GM12878 (cell line): ENCODE data around the gene EMX1. TPM values are rescaled to one million over a fixed set of nuclear protein-coding genes. Genes with fewer than 3 reads are reported as not detected.

Experiments
- ATAC-seq: fragments of 200-7000 bp; cut with Tn5 transposase; 3 replicates; pipeline ENCODE4 v1.9.1; 2020; ENCODE audit warnings: mild to moderate bottlenecking, moderate library complexity
- BruUV-seq: library from RNA; stranded (reverse); fragments of 400-500 nt; replicated peaks from 2 replicates; lab custom pipeline; 2021; lab: Mats Ljungman, UMichigan
- CTCF ChIA-PET: fragments of 300-600 bp; sonication (Branson Sonifier 250); formaldehyde crosslinking; extraction: SDS; loops from one replicate; lab custom pipeline; 2021; ENCODE audit warnings: inconsistent platforms; lab: Yijun Ruan, JAX
- POLR2A ChIA-PET: fragments of 350-600 bp; formaldehyde crosslinking; extraction: SDS; loops from one replicate; lab custom pipeline; 2021; ENCODE audit warnings: inconsistent platforms; lab: Charles Lee
- RAD21 ChIA-PET: fragments of 300-600 bp; sonication (Branson Sonifier 250); formaldehyde crosslinking; loops from one replicate; lab custom pipeline; 2023; ENCODE audit warnings: antibody characterized with exemption; ENCODE audit not compliant: unreplicated experiment; lab: Charles Lee
- SMC1A ChIA-PET: fragments of 300-600 bp; sonication (Branson Sonifier 250); formaldehyde crosslinking; loops from one replicate; lab custom pipeline; 2023; ENCODE audit not compliant: unreplicated experiment, uncharacterized antibody; lab: Charles Lee
- DNase-seq: peaks from one replicate; pipeline ENCODE4 v3.0.0-alpha.2; 2011; ENCODE audit warnings: low read depth, low spot score
- FAIRE-seq: peaks from 3 replicates; lab custom pipeline; 2011; peaks lifted over from hg19 to GRCh38; lab: Jason Lieb, UNC
- H2AFZ ChIP-seq: 2 replicates; pipeline ENCODE4 v1.6.0; 2011; ENCODE audit warnings: low read depth, low read length, control low read depth; ENCODE audit not compliant: control insufficient read depth
- H3K27ac ChIP-seq: 2 replicates; pipeline ENCODE4 v1.5.1; 2011; ENCODE audit warnings: control low read depth; ENCODE audit not compliant: control insufficient read depth, insufficient read depth
- H3K27me3 ChIP-seq, 2 experiments: replicated peaks in 1 of 2; 2 replicates each; pipeline versions ENCODE4 v1.6.0 to v1.6.1; 2011; ENCODE audit warnings: low read length in 1 of 2; ENCODE audit not compliant: control insufficient read depth in 2 of 2, insufficient read depth in 2 of 2
- H3K36me3 ChIP-seq, 2 experiments: 2 replicates each; pipeline ENCODE4 v1.5.1; 2011; ENCODE audit warnings: low read length in 1 of 2; ENCODE audit not compliant: control insufficient read depth in 2 of 2, insufficient read depth in 2 of 2
- H3K4me1 ChIP-seq: 2 replicates; pipeline ENCODE4 v1.6.1; 2011; ENCODE audit warnings: mild to moderate bottlenecking, low read length, moderate library complexity, mixed read lengths; ENCODE audit not compliant: control insufficient read depth, insufficient read depth
- H3K4me2 ChIP-seq: 2 replicates; pipeline ENCODE4 v1.6.0; 2011; ENCODE audit warnings: control low read depth; ENCODE audit not compliant: control insufficient read depth, insufficient read depth
- H3K4me3 ChIP-seq: fragments of 200-600 bp; sonication (generic); 2 replicates; pipeline ENCODE4 v1.5.1; 2016
- H3K79me2 ChIP-seq: 2 replicates; pipeline ENCODE4 v1.6.0; 2011; ENCODE audit warnings: low read length; ENCODE audit not compliant: control insufficient read depth, insufficient read depth
- H3K9ac ChIP-seq: 2 replicates; pipeline ENCODE4 v1.8.0; 2011; ENCODE audit warnings: low read length, control low read depth, mixed read lengths; ENCODE audit not compliant: control insufficient read depth, insufficient read depth
- H3K9me3 ChIP-seq: replicated peaks from 3 replicates; pipeline ENCODE4 v1.5.1; 2011; ENCODE audit warnings: mild to moderate bottlenecking, low read length; ENCODE audit not compliant: control insufficient read depth, insufficient read depth
- H4K20me1 ChIP-seq: 2 replicates; pipeline ENCODE4 v1.6.0; 2011; ENCODE audit not compliant: control insufficient read depth, insufficient read depth
- ASH2L ChIP-seq: fragments of 300-600, 200-600 bp; sonication (generic); IDR thresholded peaks from 2 replicates; pipeline ENCODE4 v1.6.1; 2017; ENCODE audit warnings: low read depth, mild to moderate bottlenecking, borderline replicate concordance
- CBX3 ChIP-seq: fragments of 200-600 bp; sonication (generic); IDR thresholded peaks from 2 replicates; pipeline ENCODE4 v1.6.1; 2016; ENCODE audit warnings: low read depth, borderline replicate concordance
- CHD1 ChIP-seq: IDR thresholded peaks from 2 replicates; pipeline ENCODE4 v1.6.1; 2012; ENCODE audit warnings: low read depth, low read length, improper control_type of control experiment
- DPF2 ChIP-seq: fragments of 450-650 bp; IDR thresholded peaks from 2 replicates; pipeline ENCODE4 v1.6.1; 2017; ENCODE audit warnings: mild to moderate bottlenecking
- EED ChIP-seq: sonication (generic); IDR thresholded peaks from 2 replicates; pipeline ENCODE4 v1.6.1; 2016; ENCODE audit warnings: antibody characterized with exemption, low read depth
- GATAD2B ChIP-seq: fragments of 450-650 bp; conservative IDR thresholded peaks from 2 replicates; pipeline ENCODE4 v1.6.1; 2017; ENCODE audit warnings: low read depth, mild to moderate bottlenecking, moderate library complexity
- HCFC1 ChIP-seq: fragments of 150-350 bp; IDR thresholded peaks from 2 replicates; pipeline ENCODE4 v1.6.1; 2014; ENCODE audit warnings: low read length
- IRF5 ChIP-seq: fragments of 450-650 bp; IDR thresholded peaks from 2 replicates; pipeline ENCODE4 v1.6.1; 2017; ENCODE audit warnings: borderline replicate concordance
- KDM1A ChIP-seq: fragments of 200-600 bp; sonication (generic); IDR thresholded peaks from 2 replicates; pipeline ENCODE4 v1.6.1; 2016; ENCODE audit warnings: borderline replicate concordance
- MXI1 ChIP-seq: fragments of 150-350 bp; IDR thresholded peaks from 2 replicates; pipeline ENCODE4 v1.6.1; 2011; ENCODE audit warnings: low read depth, mild to moderate bottlenecking, inconsistent platforms, low read length, improper control_type of control experiment
- NRF1 ChIP-seq: conservative IDR thresholded peaks from 2 replicates; pipeline ENCODE4 v1.6.1; 2011; ENCODE audit warnings: mild to moderate bottlenecking, low read depth, low read length, improper control_type of control experiment
- RCOR1 ChIP-seq: conservative IDR thresholded peaks from 2 replicates; pipeline ENCODE4 v1.6.1; 2012; ENCODE audit warnings: low read depth, low read length, improper control_type of control experiment
- RUNX3 ChIP-seq: IDR thresholded peaks from 2 replicates; pipeline ENCODE4 v1.6.1; 2012; ENCODE audit warnings: low read length, inconsistent platforms
- SREBF1 ChIP-seq: IDR thresholded peaks from 2 replicates; pipeline ENCODE4 v1.6.1; 2012; ENCODE audit warnings: mild to moderate bottlenecking, low read length
- SRF ChIP-seq, 2 experiments: IDR thresholded peaks; 2 replicates each; pipeline ENCODE4 v1.6.1; 2011; ENCODE audit warnings: low read depth in 2 of 2, low read length in 2 of 2, mild to moderate bottlenecking in 1 of 2, moderate library complexity in 1 of 2
- YBX1 ChIP-seq: fragments of 450-650 bp; IDR thresholded peaks from 2 replicates; pipeline ENCODE4 v1.6.1; 2016; ENCODE audit warnings: antibody characterized with exemption
- WGBS: methylation state at CpG from one replicate; pipeline ENCODE4 v1.1.6; 2016; ENCODE audit warnings: low lambda C conversion rate; ENCODE audit not compliant: insufficient replicate concordance, insufficient coverage; ENCODE audit errors: missing lambda C conversion rate; 5-methylcytosine and 5-hydroxymethylcytosine counted together
- in situ Hi-C: fragments of 300-500 bp; cut with MboI; formaldehyde crosslinking; loops from 9 replicates; pipeline ENCODE4 v1.14.3; 2018; ENCODE audit warnings: mixed read lengths
- intact Hi-C: fragments of 100-400 bp; cut with micrococcal nuclease; formaldehyde crosslinking; loops from one replicate; pipeline ENCODE4 v1.14.2; 2022; ENCODE audit not compliant: unreplicated experiment
- polyA plus RNA-seq, 11 experiments: library from polyadenylated mRNA; depleted of rRNA in 4 of 11; unstranded in 6 of 11; stranded (reverse) in 5 of 11; fragments of >200 nt; fragmentation: Nextera tagmentation in 4 of 11; fragmentation: Illumina TruSeq in 1 of 11; extraction: Ambion mirVana in 4 of 11; extraction: Trizol in 1 of 11; gene quantifications; 1 replicate in 1 of 11; 2 replicates in 10 of 11; pipeline versions ENCODE4 v1.2.1 to v1.2.3, GENCODE V29; 2011 to 2016; ENCODE audit warnings: inconsistent platforms in 2 of 11, missing spikeins in 2 of 11, low read depth in 1 of 11
- total RNA-seq, 4 experiments: library from RNA; depleted of rRNA in 3 of 4; stranded (reverse); fragments of >200 nt in 3 of 4; fragmentation: Illumina TruSeq in 1 of 4; extraction: Trizol in 1 of 4; gene quantifications; 2 replicates each; pipeline versions ENCODE4 v1.2.1 to v1.2.3, GENCODE V29; 2013 to 2021
- TF ChIP-seq, protein P1 (sequence below): fragments of 450-650 bp; IDR thresholded peaks from 2 replicates; pipeline ENCODE4 v1.6.1; 2017; ENCODE audit warnings: mild to moderate bottlenecking, moderate library complexity

Gene EMX1
- total and polyA plus RNA-seq, 10 of the 15 experiments (the other 5 are each of a cell fraction or from before 2014, with no cell fraction given) = 0.07 to 5.1 (median 1.2) TPM; not detected in 1

DNA sequence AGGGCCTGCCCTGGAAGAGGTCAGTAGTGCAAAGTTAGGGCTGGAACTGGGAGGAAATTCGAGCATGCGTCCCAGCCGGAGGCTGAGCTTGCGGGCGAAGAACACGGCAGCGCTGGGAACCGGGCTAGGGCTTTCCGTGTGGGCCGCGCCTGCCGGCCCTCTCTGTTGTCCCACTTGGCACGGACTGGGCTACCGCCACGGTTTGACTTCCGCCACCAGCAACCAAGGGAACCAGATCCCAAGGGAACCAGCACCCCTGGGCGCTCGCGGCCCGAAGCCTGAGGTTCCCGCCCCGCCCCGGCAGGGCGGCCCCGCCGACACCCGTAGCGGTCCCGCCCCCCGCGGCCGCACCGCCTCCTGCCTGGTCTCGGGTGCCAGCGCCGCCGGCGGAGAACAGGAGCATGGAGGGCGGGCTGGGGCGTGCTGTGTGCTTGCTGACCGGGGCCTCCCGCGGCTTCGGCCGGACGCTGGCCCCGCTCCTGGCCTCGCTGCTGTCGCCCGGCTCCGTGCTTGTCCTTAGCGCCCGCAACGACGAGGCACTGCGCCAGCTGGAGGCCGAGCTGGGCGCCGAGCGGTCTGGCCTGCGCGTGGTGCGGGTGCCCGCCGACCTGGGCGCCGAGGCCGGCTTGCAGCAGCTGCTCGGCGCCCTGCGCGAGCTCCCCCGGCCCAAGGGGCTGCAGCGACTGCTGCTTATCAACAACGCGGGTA, 30.1 kb upstream of the EMX1 start, which contains the start of gene SPR (continued):
- TF ChIP-seq MXI1 (0 out of 2 replicates have a peak, but pooled peaks have one; percentile 20), GATAD2B (peak; percentile 81; the same call in 1 of the 2 replicates), DPF2 (peak; percentile 55; the same call in 1 of the 2 replicates)
- TF ChIP-seq, protein P1, sequence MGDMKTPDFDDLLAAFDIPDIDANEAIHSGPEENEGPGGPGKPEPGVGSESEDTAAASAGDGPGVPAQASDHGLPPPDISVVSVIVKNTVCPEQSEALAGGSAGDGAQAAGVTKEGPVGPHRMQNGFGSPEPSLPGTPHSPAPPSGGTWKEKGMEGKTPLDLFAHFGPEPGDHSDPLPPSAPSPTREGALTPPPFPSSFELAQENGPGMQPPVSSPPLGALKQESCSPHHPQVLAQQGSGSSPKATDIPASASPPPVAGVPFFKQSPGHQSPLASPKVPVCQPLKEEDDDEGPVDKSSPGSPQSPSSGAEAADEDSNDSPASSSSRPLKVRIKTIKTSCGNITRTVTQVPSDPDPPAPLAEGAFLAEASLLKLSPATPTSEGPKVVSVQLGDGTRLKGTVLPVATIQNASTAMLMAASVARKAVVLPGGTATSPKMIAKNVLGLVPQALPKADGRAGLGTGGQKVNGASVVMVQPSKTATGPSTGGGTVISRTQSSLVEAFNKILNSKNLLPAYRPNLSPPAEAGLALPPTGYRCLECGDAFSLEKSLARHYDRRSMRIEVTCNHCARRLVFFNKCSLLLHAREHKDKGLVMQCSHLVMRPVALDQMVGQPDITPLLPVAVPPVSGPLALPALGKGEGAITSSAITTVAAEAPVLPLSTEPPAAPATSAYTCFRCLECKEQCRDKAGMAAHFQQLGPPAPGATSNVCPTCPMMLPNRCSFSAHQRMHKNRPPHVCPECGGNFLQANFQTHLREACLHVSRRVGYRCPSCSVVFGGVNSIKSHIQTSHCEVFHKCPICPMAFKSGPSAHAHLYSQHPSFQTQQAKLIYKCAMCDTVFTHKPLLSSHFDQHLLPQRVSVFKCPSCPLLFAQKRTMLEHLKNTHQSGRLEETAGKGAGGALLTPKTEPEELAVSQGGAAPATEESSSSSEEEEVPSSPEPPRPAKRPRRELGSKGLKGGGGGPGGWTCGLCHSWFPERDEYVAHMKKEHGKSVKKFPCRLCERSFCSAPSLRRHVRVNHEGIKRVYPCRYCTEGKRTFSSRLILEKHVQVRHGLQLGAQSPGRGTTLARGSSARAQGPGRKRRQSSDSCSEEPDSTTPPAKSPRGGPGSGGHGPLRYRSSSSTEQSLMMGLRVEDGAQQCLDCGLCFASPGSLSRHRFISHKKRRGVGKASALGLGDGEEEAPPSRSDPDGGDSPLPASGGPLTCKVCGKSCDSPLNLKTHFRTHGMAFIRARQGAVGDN = peak; percentile 53; the same call in 1 of the 2 replicates

DNA sequence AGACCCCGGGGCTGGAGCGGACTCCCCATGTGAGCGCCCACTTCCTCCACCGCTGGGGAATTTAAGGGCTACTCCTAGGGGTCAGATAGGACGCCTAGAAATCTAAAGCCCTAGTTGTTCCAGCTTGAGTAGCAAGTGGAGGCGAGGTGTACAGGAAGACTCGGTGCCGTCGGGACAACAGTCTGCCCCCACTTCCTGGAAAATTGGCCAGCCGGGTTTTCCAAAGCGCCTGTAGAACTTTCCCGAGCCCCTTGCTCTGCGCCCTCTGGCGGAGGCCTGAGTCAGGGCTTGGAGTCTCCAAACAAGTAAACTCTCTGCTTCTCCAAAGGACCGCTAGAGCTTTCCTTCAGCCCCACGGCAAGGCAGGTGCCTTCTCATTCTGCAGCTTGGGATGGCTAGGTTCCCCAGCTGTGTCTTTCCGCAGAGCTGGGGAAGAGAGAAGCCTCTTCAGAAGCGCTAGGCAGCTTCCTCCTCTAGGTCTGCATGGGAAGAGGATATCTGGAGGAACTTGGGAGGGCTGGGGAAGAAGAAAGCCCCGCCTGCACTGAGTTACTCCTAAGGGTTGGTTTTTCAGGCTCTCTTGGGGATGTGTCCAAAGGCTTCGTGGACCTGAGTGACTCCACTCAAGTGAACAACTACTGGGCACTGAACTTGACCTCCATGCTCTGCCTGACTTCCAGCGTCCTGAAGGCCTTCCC, 29.4 kb upstream of the EMX1 start:
- ChIA-PET CTCF (interaction anchor here (0.6 to 14.3 kb wide), 26 partner anchors 10 to 183 kb away, joined by 3 to 437 read pairs (median 4); partner anchors contain the start of genes EMX1 and SFXN5), RAD21 (interaction anchor here (0.8 to 1.5 kb wide), 2 partner anchors 24 to 86 kb away, joined by 3 to 7 read pairs; no protein-coding TSS in a partner anchor), POLR2A (interaction anchor here (1.1 kb wide), 1 partner anchor 27 kb away, joined by 6 read pairs; no protein-coding TSS in a partner anchor), SMC1A (interaction anchor here (0.8 to 2.1 kb wide), 3 partner anchors 24 to 290 kb away, joined by 3 to 8 read pairs (median 4); no protein-coding TSS in a partner anchor)
- Histone ChIP-seq H3K9ac (peak overlapping the region; percentile 50; the same call in 1 of the 2 replicates), H3K27me3 (peaks cover 2 to 10% of the 10 kb centered on the region in 2 experiments; a peak in 2 of 4 replicates), H3K36me3 (no peaks in the 10 kb centered on the region), H4K20me1 (no peaks in the 10 kb centered on the region), H3K79me2 (no peaks in the 10 kb centered on the region), H3K4me1 (peaks cover under 1% of the 10 kb centered on the region), H3K4me2 (peak overlapping the region; percentile 98), H3K27ac (no peak overlapping the region), H2AFZ (peak overlapping the region; percentile 84), H3K9me3 (no peaks in the 10 kb centered on the region), H3K4me3 (peak overlapping the region; percentile 75)
- DNase-seq (no peak), FAIRE-seq (peak; percentile 44), ATAC-seq (peak; percentile 68)
- WGBS = 7% methylated on average over 21 of the region's 21 CpGs
- in situ Hi-C loops (no loop called here), intact Hi-C loops (loop anchor here (1.0 kb wide), 1 partner anchor 117 kb away; no protein-coding TSS in a partner anchor)
- no TSS peak for BruUV-seq
- TF ChIP-seq RUNX3 (no peak), SREBF1 (no peak), SRF (IDR thresholded peaks at IDR 0.05; ENCODE audit: low read depth in 2 of 2, low read length in 2 of 2) (no peak), YBX1 (no peak), CHD1 (no peak), EED (peak; percentile 54), CBX3 (no peak), ASH2L (no peak), IRF5 (no peak), NRF1 (no peak), RCOR1 (no peak), HCFC1 (no peak), KDM1A (no peak)
